Stimulated activated CD8-positive, alpha-beta memory T cell treated with anti-CD3 and anti-CD28 coated beads, Interleukin-12 subunit alpha, Interleukin-12 subunit beta, amount 100 ng/mL, for 1 hour (primary cell): ENCODE data around the gene GADD45A.
"Not testable (repeated sequence)": the region's sequence is repeated elsewhere in the genome, so short reads cannot be mapped to it uniquely, and the experiment has no call there.

ENCODE experiments used
- DNase-seq: peaks from one replicate; pipeline ENCODE4 v3.0.0-alpha.2; 2020; ENCODE audit warnings: low read depth

The GADD45A gene

GRCh38 chr1:67685067-67685557 lies at the start of gene GADD45A:
GADD45A (plus strand) TSS chr1:67685201; CDS start chr1:67685495, 294 bp downstream.
- DNase-seq, result peak; percentile 90

GRCh38 chr1:67636146-67636545 lies 48.9 kb upstream of the GADD45A start:
- DNase-seq, result no peak

GRCh38 chr1:67639361-67639760 lies 45.6 kb upstream of the GADD45A start:
- DNase-seq, result no peak

DNA sequence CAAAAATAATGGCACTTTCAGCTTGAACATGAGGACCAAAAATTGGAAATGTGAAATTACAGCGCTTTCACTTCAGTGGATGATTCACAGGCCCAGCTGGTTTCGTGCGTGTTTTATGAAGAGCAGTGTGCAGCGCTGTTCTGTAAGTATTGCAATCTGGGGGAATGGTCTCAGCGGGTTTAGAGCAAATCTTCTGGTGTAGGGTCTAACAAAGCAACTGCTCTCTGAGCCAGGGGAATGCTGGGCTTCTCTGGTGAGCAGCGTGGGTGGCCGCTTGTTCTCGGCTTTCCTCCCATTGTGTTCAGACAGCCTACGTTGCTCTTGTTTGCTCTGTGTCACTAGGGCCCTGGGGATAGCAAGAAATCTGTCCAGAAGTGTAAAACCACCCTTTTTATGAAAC lies 42.4 kb upstream of the GADD45A start:
- no peak for DNase-seq

GRCh38 chr1:67644566-67644965 lies 40.4 kb upstream of the GADD45A start:
- no peak for DNase-seq

DNA sequence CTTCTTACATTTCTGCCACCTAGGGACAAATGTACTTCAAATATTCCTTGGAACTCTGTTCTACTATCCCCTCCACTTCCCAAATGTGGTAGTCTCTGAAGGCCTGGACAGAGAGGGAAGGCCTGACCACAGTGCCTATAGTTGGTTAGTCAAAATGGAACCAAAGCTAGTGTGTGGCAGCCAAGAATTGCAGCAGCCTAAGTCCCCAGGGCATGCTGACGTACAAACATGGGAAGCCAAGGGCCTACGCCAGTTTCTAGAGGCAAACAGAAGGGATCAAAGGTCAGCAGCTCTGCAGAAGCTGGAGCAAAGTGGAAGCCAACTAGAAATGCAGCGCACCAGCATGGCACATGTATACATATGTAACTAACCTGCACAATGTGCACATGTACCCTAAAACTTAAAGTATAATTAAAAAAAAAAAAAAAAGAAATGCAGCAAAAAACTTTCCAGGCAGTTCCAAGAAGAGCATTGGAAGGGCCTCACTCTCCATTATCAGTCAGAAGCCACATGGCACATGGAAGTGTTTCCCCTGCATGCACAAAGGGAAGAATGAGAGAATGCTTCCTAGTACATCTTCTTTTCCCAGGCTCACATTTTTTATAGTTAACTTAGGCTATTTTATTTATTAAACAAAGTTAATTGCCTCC lies 39.4 kb upstream of the GADD45A start:
- no peak for DNase-seq

- DNase-seq, result no peak
These were observed 38.6 kb upstream of the GADD45A start for GRCh38 chr1:67646145-67647035.

GRCh38 chr1:67647036-67647798 lies 37.8 kb upstream of the GADD45A start:
- no peak for DNase-seq

- DNase-seq, result no peak
These were observed 37.1 kb upstream of the GADD45A start for GRCh38 chr1:67647814-67648358.

GRCh38 chr1:67648582-67649326 lies 36.2 kb upstream of the GADD45A start:
- DNase-seq, result no peak

- DNase-seq, result no peak
These were observed 34.9 kb upstream of the GADD45A start for GRCh38 chr1:67650061-67650460.

- no peak for DNase-seq
These were observed 34.0 kb upstream of the GADD45A start for GRCh38 chr1:67651031-67651430.

- no peak for DNase-seq
These were observed 32.2 kb upstream of the GADD45A start for GRCh38 chr1:67652800-67653199.

DNA sequence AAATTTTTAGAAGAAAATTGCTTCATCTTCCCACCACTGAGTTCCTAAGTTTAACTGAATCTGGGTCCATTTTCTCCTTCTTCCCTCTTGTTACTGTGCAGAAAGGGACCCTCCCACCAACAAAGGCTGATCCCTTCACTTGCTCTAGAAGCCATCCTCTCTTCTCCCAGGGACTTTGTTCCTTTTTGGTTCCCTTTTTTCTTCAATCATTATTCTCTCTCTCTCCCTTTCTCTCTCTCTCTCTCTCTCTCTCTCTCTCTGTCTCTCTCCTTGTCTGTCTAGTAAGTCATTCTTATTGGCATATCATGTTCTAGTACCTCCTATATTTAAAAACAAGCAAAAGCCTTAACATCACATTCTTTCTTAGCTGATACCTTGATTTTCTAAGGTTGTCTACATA lies 31.7 kb upstream of the GADD45A start:
- DNase-seq, result no peak

GRCh38 chr1:67655581-67655980 lies 29.4 kb upstream of the GADD45A start:
- no peak for DNase-seq

- DNase-seq, result not testable (repeated sequence)
These were observed 27.8 kb upstream of the GADD45A start for GRCh38 chr1:67657152-67657551.

DNA sequence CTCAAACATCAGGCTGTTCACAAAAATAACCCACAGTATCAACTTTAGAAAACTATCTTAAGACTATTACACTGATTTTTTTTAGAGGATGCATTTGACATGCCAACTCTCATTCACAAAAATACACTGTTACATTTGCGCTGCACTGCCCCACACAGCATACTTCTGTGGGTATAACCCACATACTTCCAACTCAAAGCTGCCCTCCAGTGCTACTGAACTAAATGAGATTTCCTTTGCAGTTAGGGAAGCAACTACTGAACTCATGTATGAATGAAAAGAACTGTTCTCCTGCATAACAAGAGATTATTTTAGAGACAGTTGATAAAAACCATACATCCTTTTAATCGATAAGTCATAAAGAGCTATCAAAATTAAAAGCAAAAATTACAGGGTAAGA lies 25.8 kb upstream of the GADD45A start:
- DNase-seq, result no peak

- no peak for DNase-seq
These were observed 22.1 kb upstream of the GADD45A start for GRCh38 chr1:67662884-67663283.

DNA sequence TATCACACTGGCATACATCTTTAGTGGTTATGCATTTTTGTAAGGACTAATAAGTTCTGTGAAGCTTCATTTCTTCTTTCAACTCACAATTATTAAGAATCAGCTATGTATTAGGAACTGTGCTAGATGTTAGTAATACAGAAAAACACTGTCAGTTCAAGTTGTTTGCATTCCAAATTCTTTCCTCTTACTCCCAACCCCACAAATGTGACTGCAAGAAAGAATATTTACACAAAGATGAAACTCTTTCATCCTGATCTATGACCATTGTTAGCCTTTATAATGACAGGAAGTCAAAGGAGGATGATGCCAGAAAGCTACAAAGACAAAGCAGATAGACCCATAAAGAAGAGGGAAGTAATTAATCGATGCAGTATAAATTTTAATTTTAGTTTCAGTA lies 21.0 kb upstream of the GADD45A start:
- no peak for DNase-seq

DNA sequence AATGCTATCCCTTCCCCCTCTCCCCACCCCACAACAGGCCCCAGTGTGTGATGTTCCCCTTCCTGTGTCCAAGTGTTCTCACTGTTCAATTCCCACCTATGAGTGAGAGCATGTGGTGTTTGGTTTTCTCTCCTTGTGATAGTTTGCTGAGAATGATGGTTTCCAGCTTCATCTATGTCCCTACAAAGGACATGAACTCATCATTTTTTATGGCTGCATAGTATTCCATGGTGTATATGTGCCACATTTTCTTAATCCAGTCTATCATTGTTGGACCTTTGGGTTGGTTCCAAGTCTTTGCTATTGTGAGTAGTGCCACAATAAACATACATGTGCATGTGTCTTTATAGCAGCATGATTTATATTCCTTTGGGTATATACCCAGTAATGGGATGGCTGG lies 19.7 kb upstream of the GADD45A start:
- not testable (repeated sequence) for DNase-seq

DNA sequence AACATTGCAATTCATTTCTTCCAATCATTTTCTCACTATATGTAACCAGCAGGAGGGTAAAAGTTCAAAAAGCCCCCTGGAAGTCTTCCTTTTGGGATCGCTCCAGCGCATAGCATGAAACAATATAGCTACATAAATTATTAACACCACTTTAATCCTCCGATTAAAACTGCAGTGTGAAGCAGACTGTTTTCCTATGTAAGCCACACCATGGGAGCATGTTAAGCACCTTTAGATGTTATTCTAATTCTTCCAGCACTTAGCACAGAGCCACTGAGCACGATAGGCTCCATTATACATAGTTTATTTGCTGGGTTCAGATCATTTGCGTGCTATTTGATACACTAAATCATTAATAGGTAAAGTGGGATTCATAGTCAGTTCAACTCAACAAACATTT lies 18.4 kb upstream of the GADD45A start:
- no peak for DNase-seq
